BLaER1 treated with 17β-estradiol and CSF1 and Interleukin-3, amounts not matched to agents 10 nM and 100 nM (cell line): ENCODE data around the gene MED15.
"Not testable (repeated sequence)": the region's sequence is repeated elsewhere in the genome, so short reads cannot be mapped to it uniquely, and the experiment has no call there.

Experiments used
- H3K27ac ChIP-seq, 11 experiments: shearing (Covaris generic); formaldehyde crosslinking; 2 replicates each; pipeline ENCODE4 v1.8.1; 2022
- H3K27me3 ChIP-seq, 11 experiments: shearing (Covaris generic); formaldehyde crosslinking; 2 replicates each; pipeline ENCODE4 v1.8.1; 2022
- H3K36me3 ChIP-seq, 11 experiments: shearing (Covaris generic); formaldehyde crosslinking; 2 replicates each; pipeline ENCODE4 v1.8.1; 2022
- H3K4me1 ChIP-seq, 10 experiments: shearing (Covaris generic); formaldehyde crosslinking; 2 replicates each; pipeline ENCODE4 v1.8.1; 2022
- H3K4me2 ChIP-seq, 11 experiments: shearing (Covaris generic); formaldehyde crosslinking; 2 replicates each; pipeline ENCODE4 v1.8.1; 2022
- H3K4me3 ChIP-seq, 10 experiments: shearing (Covaris generic); formaldehyde crosslinking; 2 replicates each; pipeline ENCODE4 v1.8.1; 2022
- H3K9ac ChIP-seq, 11 experiments: shearing (Covaris generic); formaldehyde crosslinking; 2 replicates each; pipeline ENCODE4 v1.8.1; 2022
- H3K9me3 ChIP-seq, 11 experiments: shearing (Covaris generic); formaldehyde crosslinking; replicated peaks in 1 of 11; 2 replicates each; pipeline ENCODE4 v1.8.1; 2022
- H4K20me1 ChIP-seq, 11 experiments: shearing (Covaris generic); formaldehyde crosslinking; 2 replicates each; pipeline ENCODE4 v1.8.1; 2022
- Cebpa-rat ChIP-seq, 11 experiments: shearing (Covaris generic); IDR thresholded peaks; 2 replicates each; pipeline ENCODE4 v1.8.1; 2022

The MED15 gene

DNA sequence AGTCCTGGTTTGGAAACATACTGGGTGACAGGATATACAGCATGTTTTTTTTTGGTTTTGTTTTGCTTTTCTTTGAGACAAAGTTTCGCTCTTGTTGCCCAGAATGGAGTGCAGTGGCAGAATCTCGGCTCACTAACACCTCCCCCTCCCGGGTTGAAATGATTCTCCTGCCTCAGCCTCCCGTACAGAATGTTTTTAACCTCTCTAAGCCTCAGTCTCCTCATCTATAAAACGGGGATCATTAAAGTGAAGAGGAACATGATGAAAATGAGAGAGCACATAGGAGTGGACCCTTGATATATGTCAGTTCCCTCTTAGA is 41.7 kb upstream of the MED15 start:
- Histone ChIP-seq H3K27me3 (no peaks in the 10 kb centered on the region), H3K4me2 (0 out of 22 replicates have a peak overlapping the region, but pooled peaks of 1 of the 11 experiments have one; percentile 79), H3K4me1 (peaks cover 31 to 46% (median 41%) of the 10 kb centered on the region in 10 experiments), H3K27ac (no peak overlapping the region), H3K4me3 (no peak overlapping the region), H4K20me1 (peaks cover 0 to 14% (median 0%) of the 10 kb centered on the region in 11 experiments; a peak in 2 of 22 replicates), H3K9ac (no peak overlapping the region), H3K36me3 (peaks cover 7 to 40% (median 28%) of the 10 kb centered on the region in 11 experiments; a peak in 20 of 22 replicates), H3K9me3 (no peaks in the 10 kb centered on the region)
- TF ChIP-seq Cebpa-rat (IDR thresholded peaks at IDR 0.05): no peak

GRCh38 chr22:20466659-20467379 is 40.6 kb upstream of the MED15 start:
- Histone ChIP-seq H3K4me1 (peaks cover 31 to 46% (median 41%) of the 10 kb centered on the region in 10 experiments), H3K9me3 (no peaks in the 10 kb centered on the region), H3K27ac (no peak overlapping the region), H4K20me1 (peaks cover 0 to 14% (median 0%) of the 10 kb centered on the region in 11 experiments; a peak in 2 of 22 replicates), H3K4me3 (no peak overlapping the region), H3K36me3 (peaks cover 12 to 48% (median 39%) of the 10 kb centered on the region in 11 experiments; a peak in 20 of 22 replicates), H3K4me2 (peak overlapping the region in 1 of 11 experiments; percentile 21; a peak in 2 of 22 replicates), H3K9ac (no peak overlapping the region; a peak in 1 of 22 replicates), H3K27me3 (no peaks in the 10 kb centered on the region)
- TF ChIP-seq Cebpa-rat (IDR thresholded peaks at IDR 0.05): no peak

- peak overlapping the region in 2 of 11 experiments; percentile 5 to 11; a peak in 1 of 22 replicates for H3K4me2 ChIP-seq
- H4K20me1 ChIP-seq: peaks cover 0 to 4% (median 0%) of the 10 kb centered on the region in 11 experiments; a peak in 3 of 22 replicates
- peaks cover 12 to 51% (median 41%) of the 10 kb centered on the region in 11 experiments; a peak in 20 of 22 replicates for H3K36me3 ChIP-seq
- no peak for TF ChIP-seq Cebpa-rat (IDR thresholded peaks at IDR 0.05)
- H3K9ac ChIP-seq: no peak overlapping the region
- H3K9me3 ChIP-seq: no peaks in the 10 kb centered on the region
- H3K4me1 ChIP-seq: peaks cover 17 to 28% (median 21%) of the 10 kb centered on the region in 10 experiments
- no peaks in the 10 kb centered on the region for H3K27me3 ChIP-seq
- H3K27ac ChIP-seq: no peak overlapping the region
- H3K4me3 ChIP-seq: no peak overlapping the region
Observed at GRCh38 chr22:20469110-20469868, 38.1 kb upstream of the MED15 start.

DNA sequence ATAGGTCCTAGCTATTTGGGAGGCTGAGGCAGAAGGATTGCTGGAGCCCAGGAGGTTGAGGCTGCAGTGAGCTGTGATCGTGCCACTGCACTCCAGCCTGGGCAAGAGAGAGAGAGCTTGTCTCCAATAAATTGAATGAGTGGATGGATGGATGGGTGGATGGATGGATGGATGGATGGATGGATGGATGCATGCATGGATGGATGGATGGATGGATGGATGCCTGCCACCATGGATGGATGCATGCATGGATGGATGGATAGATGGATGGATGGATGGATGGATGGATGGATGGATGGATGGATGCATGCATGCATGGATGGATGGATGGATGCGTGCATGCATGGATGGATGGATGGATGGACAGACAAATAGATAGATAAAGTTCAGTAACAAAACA is 36.9 kb upstream of the MED15 start:
- not testable (repeated sequence) for H3K9ac ChIP-seq, H3K4me2 ChIP-seq, H3K9me3 ChIP-seq, H4K20me1 ChIP-seq, H3K4me3 ChIP-seq, H3K27me3 ChIP-seq, H3K27ac ChIP-seq
- Histone ChIP-seq H3K4me1 (peaks cover 5 to 16% (median 10%) of the 10 kb centered on the region in 10 experiments; a peak in 13 of 20 replicates), H3K36me3 (peaks cover 12 to 41% (median 30%) of the 10 kb centered on the region in 11 experiments; a peak in 19 of 22 replicates)

GRCh38 chr22:20471126-20471833 is 36.1 kb upstream of the MED15 start:
- Histone ChIP-seq H3K9me3 (no peaks in the 10 kb centered on the region), H3K27ac (no peak overlapping the region), H3K36me3 (peaks cover 12 to 39% (median 30%) of the 10 kb centered on the region in 11 experiments; a peak in 19 of 22 replicates), H3K4me1 (peaks cover 3 to 14% (median 9%) of the 10 kb centered on the region in 10 experiments; a peak in 13 of 20 replicates), H3K4me3 (no peak overlapping the region), H3K4me2 (no peak overlapping the region), H3K27me3 (no peaks in the 10 kb centered on the region), H3K9ac (no peak overlapping the region), H4K20me1 (peaks cover 0 to 4% (median 0%) of the 10 kb centered on the region in 11 experiments; a peak in 2 of 22 replicates)
- TF ChIP-seq Cebpa-rat (IDR thresholded peaks at IDR 0.05): no peak

GRCh38 chr22:20472629-20473442 is 34.6 kb upstream of the MED15 start:
- H3K4me3 ChIP-seq: no peak overlapping the region
- peaks cover 0 to 14% (median 9%) of the 10 kb centered on the region in 10 experiments; a peak in 9 of 20 replicates for H3K4me1 ChIP-seq
- TF ChIP-seq Cebpa-rat (IDR thresholded peaks at IDR 0.05): no peak
- no peak overlapping the region for H3K4me2 ChIP-seq
- H3K36me3 ChIP-seq: peaks cover 12 to 39% (median 30%) of the 10 kb centered on the region in 11 experiments; a peak in 19 of 22 replicates
- no peak overlapping the region for H3K27ac ChIP-seq
- no peaks in the 10 kb centered on the region for H3K9me3 ChIP-seq
- no peaks in the 10 kb centered on the region for H3K27me3 ChIP-seq
- peaks cover 0 to 4% (median 0%) of the 10 kb centered on the region in 11 experiments; a peak in 2 of 22 replicates for H4K20me1 ChIP-seq
- H3K9ac ChIP-seq: no peak overlapping the region

- H3K9ac ChIP-seq: no peak overlapping the region
- H3K4me3 ChIP-seq: no peak overlapping the region
- TF ChIP-seq Cebpa-rat (IDR thresholded peaks at IDR 0.05): no peak
- H4K20me1 ChIP-seq: peaks cover 0 to 4% (median 0%) of the 10 kb centered on the region in 11 experiments; a peak in 2 of 22 replicates
- H3K4me1 ChIP-seq: no peaks in the 10 kb centered on the region
- H3K9me3 ChIP-seq: peaks cover 0 to 4% (median 0%) of the 10 kb centered on the region in 11 experiments; a peak in 1 of 22 replicates
- H3K36me3 ChIP-seq: peaks cover 12 to 23% (median 17%) of the 10 kb centered on the region in 11 experiments; a peak in 19 of 22 replicates
- H3K27ac ChIP-seq: no peak overlapping the region
- H3K27me3 ChIP-seq: no peaks in the 10 kb centered on the region
- H3K4me2 ChIP-seq: no peak overlapping the region
Observed at GRCh38 chr22:20475115-20475436, 32.3 kb upstream of the MED15 start.

- H3K9me3 ChIP-seq, H3K4me3 ChIP-seq, H3K27ac ChIP-seq, H3K9ac ChIP-seq, H3K27me3 ChIP-seq, H3K4me1 ChIP-seq, H4K20me1 ChIP-seq: not testable (repeated sequence)
- peaks cover 10 to 18% (median 12%) of the 10 kb centered on the region in 11 experiments; a peak in 18 of 22 replicates for H3K36me3 ChIP-seq
- H3K4me2 ChIP-seq: 0 out of 22 replicates have a peak overlapping the region, but pooled peaks of 1 of the 11 experiments have one; percentile 1
Observed at GRCh38 chr22:20475569-20475968, 31.8 kb upstream of the MED15 start.

DNA sequence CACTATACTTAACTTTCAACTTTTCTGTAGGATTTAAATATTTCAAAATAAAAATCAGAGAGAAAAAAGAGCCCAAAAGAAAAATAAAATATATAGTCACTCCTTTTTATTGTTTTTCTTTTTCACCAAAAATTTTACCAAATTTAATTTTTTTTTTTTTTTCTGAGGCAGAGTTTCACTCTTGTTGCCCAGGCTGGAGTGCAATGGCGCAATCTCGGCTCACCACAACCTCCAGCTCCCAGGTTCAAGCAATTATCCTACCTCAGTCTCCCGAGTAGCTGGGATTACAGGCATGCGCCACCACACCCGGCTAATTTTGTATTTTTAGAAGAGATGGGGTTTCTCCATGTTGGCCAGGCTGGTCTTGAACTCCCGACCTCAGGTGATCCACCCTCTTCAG is 29.4 kb upstream of the MED15 start:
- H3K36me3 ChIP-seq: peaks cover 0 to 20% (median 10%) of the 10 kb centered on the region in 11 experiments; a peak in 14 of 22 replicates
- not testable (repeated sequence) for H3K9ac ChIP-seq, H3K4me2 ChIP-seq, H3K4me1 ChIP-seq, H3K27ac ChIP-seq, H3K9me3 ChIP-seq, H4K20me1 ChIP-seq, H3K27me3 ChIP-seq, H3K4me3 ChIP-seq
